Upper lobe of right lung (tissue), 1 donor: Measurements from ENCODE around the gene FARP1. TPM values are rescaled to one million over a fixed set of nuclear protein-coding genes. Genes with fewer than 3 reads are reported as not detected.

Experiments
- ATAC-seq: fragments of 200-7000 bp; cut with Tn5 transposase; one replicate; pipeline ENCODE4 v1.9.1; 2020; ENCODE audit warnings: mild to moderate bottlenecking, moderate library complexity
- DNase-seq: peaks from one replicate; pipeline ENCODE4 v3.0.0-alpha.2; 2020
- H3K27ac ChIP-seq: fragments of 200-600 bp; one replicate; pipeline ENCODE4 v1.8.0; 2022
- H3K27me3 ChIP-seq: fragments of 200-600 bp; one replicate; pipeline ENCODE4 v1.8.0; 2022; ENCODE audit warnings: mild to moderate bottlenecking
- H3K36me3 ChIP-seq: fragments of 200-600 bp; one replicate; pipeline ENCODE4 v1.8.0; 2022
- H3K4me1 ChIP-seq: fragments of 200-600 bp; one replicate; pipeline ENCODE4 v1.8.0; 2022
- H3K4me3 ChIP-seq: fragments of 200-600 bp; one replicate; pipeline ENCODE4 v1.8.0; 2022; ENCODE audit warnings: mild to moderate bottlenecking
- H3K9me3 ChIP-seq: fragments of 200-600 bp; one replicate; pipeline ENCODE4 v1.8.0; 2022
- CTCF ChIP-seq: fragments of 200-600 bp; IDR thresholded peaks from one replicate; pipeline ENCODE4 v1.8.0; 2022; ENCODE audit warnings: antibody characterized with exemption
- intact Hi-C: fragments of 100-400 bp; cut with DNase I; formaldehyde crosslinking; loops from one replicate; pipeline ENCODE4 v1.11.0; 2022
- total RNA-seq: library from RNA; stranded (reverse); fragmentation: NEBNext Ultra II Directional; extraction: Animal tissue kit (Norgen Biotek cat#: 25700); gene quantifications from one replicate; pipeline ENCODE4 v1.2.1, GENCODE V29; 2021
- donor health status: DM: no; HTN: yes; CAD: no; lungs with severe emphysema.

FARP1 gene
- total RNA-seq, 1 donor from 2014 or later: 95.9 TPM

DNA sequence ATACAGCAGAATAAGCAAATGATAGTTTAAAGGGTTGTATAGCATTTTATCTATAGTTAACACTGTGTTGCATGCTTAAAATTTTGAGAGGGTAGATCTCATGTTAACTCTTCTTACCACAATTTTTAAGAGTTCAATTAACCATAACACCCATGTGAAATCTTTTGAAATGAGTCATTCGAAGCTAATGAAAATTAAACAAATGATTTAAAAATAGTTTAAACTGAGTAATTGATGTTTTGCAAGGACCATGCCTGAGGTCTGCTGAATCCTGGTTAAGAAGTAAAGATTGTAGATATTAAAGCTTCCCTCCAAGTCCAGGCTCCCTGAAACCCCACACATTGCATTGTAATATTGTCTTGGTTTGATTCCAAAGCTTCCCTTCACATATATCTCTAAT lies 210.9 kb downstream of the FARP1 start:
- no peaks in the 10 kb centered on the region for H3K9me3 ChIP-seq
- no peak overlapping the region for H3K27ac ChIP-seq
- intact Hi-C loops: no loop called here
- no peaks in the 10 kb centered on the region for H3K27me3 ChIP-seq
- no peaks in the 10 kb centered on the region for H3K36me3 ChIP-seq
- no peak for DNase-seq
- ATAC-seq: no peak
- H3K4me1 ChIP-seq: no peaks in the 10 kb centered on the region
- H3K4me3 ChIP-seq: no peak overlapping the region
- TF ChIP-seq CTCF: no peak

GRCh38 chr13:98358937-98359336 lies 216.0 kb downstream of the FARP1 start:
- TF ChIP-seq CTCF: no peak
- H3K9me3 ChIP-seq: no peaks in the 10 kb centered on the region
- no peaks in the 10 kb centered on the region for H3K27me3 ChIP-seq
- H3K4me3 ChIP-seq: no peak overlapping the region
- intact Hi-C loops: no loop called here
- DNase-seq (no peak), ATAC-seq (no peak)
- no peaks in the 10 kb centered on the region for H3K36me3 ChIP-seq
- no peak overlapping the region for H3K27ac ChIP-seq
- no peaks in the 10 kb centered on the region for H3K4me1 ChIP-seq

DNA sequence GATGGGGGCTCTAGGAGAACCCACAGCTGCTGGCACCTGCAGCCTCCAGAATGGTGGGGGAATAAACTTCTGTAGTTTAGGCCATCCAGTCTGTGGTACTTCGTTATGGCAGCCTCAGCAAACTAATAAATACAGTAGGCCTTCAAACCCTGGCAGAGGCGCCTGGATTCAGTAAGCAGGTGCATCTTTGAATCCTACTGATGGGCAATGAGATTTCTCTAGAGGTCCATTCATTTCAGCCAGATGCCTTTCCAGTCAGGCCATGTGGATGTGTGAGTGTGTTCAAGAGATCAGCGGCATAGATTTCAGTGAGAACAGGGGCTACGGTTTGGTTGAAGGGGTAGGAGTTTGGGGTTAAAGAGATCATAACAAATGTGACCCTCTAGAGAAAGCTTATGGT lies 217.7 kb downstream of the FARP1 start:
- H3K36me3 ChIP-seq: no peaks in the 10 kb centered on the region
- ATAC-seq (no peak), DNase-seq (no peak)
- H3K9me3 ChIP-seq: no peaks in the 10 kb centered on the region
- no peaks in the 10 kb centered on the region for H3K4me1 ChIP-seq
- H3K4me3 ChIP-seq: no peak overlapping the region
- intact Hi-C loops: no loop called here
- H3K27me3 ChIP-seq: no peaks in the 10 kb centered on the region
- H3K27ac ChIP-seq: no peak overlapping the region
- TF ChIP-seq CTCF: no peak

DNA sequence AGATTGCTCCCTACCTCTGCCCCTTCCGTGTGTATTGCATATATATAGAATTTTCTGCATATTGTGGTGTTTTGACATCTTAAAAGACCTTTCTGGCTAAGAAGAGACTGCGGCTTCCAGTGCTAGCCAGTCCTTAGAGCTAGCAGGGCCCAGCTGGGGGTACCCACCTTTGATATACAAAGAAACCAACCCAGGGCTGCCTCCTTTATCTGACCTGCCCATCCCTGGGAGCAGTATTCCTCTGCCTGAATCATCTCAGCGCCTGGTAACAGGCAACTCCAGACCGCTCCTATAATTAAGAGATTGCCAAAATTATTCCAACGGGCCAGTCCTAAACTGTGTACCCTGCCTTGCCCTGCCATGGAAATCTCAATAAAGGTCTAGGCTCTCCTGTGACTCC lies 220.4 kb downstream of the FARP1 start:
- intact Hi-C loops: no loop called here

GRCh38 chr13:98364179-98364578 lies 221.3 kb downstream of the FARP1 start:
- no peak for DNase-seq
- no peak for TF ChIP-seq CTCF
- intact Hi-C loops: no loop called here
- Histone ChIP-seq H3K9me3 (no peaks in the 10 kb centered on the region), H3K36me3 (no peaks in the 10 kb centered on the region), H3K4me1 (no peaks in the 10 kb centered on the region), H3K27me3 (no peaks in the 10 kb centered on the region), H3K4me3 (no peak overlapping the region), H3K27ac (no peak overlapping the region)
- ATAC-seq: no peak

More for the DNA sequence above, 220.4 kb downstream of the FARP1 start:
- H3K36me3 ChIP-seq: no peaks in the 10 kb centered on the region
- H3K27ac ChIP-seq: no peak overlapping the region
- no peaks in the 10 kb centered on the region for H3K27me3 ChIP-seq
- H3K4me1 ChIP-seq: no peaks in the 10 kb centered on the region
- no peaks in the 10 kb centered on the region for H3K9me3 ChIP-seq
- DNase-seq (no peak), ATAC-seq (no peak)
- TF ChIP-seq CTCF: no peak
- no peak overlapping the region for H3K4me3 ChIP-seq

- H3K9me3 ChIP-seq: no peaks in the 10 kb centered on the region
- no peaks in the 10 kb centered on the region for H3K27me3 ChIP-seq
- H3K36me3 ChIP-seq: no peaks in the 10 kb centered on the region
- DNase-seq (no peak), ATAC-seq (no peak)
- no peaks in the 10 kb centered on the region for H3K4me1 ChIP-seq
- TF ChIP-seq CTCF: no peak
- no peak overlapping the region for H3K4me3 ChIP-seq
- intact Hi-C loops: no loop called here
- no peak overlapping the region for H3K27ac ChIP-seq
Observed at GRCh38 chr13:98364647-98365046, 221.8 kb downstream of the FARP1 start.
